GM12865 (cell line): ENCODE measurements around the gene CCDC198.

Source experiments
- DNase-seq: peaks from one replicate; pipeline ENCODE4 v3.0.0; 2010; ENCODE audit warnings: low read depth
- H3K4me3 ChIP-seq: 2 replicates; pipeline ENCODE4 v1.5.1; 2011; ENCODE audit warnings: mild to moderate bottlenecking, low read depth, low read length, control low read depth
- TF ChIP-seq, protein P1 (sequence below): IDR thresholded peaks from 2 replicates; pipeline ENCODE4 v1.5.1; 2011; ENCODE audit warnings: low read length, control low read depth, low read depth, inconsistent platforms; ENCODE audit not compliant: insufficient read depth; ENCODE audit errors: missing control alignments

The CCDC198 gene, protein sequence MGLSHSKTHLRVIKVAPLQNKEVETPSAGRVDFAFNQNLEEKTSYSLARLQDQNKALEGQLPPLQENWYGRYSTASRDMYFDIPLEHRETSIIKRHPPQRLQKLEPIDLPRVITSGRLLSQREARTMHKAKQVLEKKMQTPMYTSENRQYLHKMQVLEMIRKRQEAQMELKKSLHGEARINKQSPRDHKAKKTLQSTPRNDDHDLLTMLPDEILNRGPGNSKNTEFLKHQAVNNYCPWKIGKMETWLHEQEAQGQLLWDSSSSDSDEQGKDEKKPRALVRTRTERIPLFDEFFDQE

DNA sequence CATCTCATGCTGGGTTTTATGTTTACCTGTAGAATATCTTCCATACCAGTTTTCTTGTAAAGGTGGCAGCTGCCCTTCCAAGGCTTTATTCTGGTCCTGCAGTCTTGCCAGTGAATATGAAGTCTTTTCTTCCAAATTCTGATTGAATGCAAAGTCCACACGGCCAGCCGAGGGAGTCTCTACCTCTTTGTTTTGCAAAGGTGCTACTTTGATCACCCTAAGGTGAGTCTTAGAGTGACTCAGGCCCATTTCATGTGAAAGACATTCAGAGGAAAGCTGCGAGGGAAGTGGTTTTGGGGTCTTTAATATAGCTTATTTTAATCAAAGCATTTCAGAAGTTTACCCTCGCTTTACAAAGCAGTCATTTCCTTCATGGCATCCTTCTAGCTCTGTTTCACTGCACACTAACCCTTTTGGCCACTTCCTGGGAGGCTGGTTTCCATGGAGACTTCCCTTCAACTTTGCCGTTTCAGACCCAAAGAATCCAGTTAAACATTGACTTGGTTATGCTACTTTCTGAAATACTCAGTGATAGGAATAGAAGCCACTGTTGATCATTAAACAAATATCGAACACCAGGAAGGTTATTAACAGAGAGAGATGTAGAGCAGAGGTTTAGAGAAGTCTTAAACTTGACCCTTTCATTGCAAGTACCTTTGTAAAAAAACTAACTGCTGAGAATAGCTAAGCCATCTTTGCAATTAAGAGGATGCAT lies at the start of gene CCDC198:
Gene CCDC198, minus strand, starts transcription at position 391 of the 715 bp plus-strand sequence. Its CDS starts 142 bp downstream, at position 249.
- no peak for DNase-seq
- H3K4me3 ChIP-seq: no peak within 1 kb of the TSS
- TF ChIP-seq, protein P1, sequence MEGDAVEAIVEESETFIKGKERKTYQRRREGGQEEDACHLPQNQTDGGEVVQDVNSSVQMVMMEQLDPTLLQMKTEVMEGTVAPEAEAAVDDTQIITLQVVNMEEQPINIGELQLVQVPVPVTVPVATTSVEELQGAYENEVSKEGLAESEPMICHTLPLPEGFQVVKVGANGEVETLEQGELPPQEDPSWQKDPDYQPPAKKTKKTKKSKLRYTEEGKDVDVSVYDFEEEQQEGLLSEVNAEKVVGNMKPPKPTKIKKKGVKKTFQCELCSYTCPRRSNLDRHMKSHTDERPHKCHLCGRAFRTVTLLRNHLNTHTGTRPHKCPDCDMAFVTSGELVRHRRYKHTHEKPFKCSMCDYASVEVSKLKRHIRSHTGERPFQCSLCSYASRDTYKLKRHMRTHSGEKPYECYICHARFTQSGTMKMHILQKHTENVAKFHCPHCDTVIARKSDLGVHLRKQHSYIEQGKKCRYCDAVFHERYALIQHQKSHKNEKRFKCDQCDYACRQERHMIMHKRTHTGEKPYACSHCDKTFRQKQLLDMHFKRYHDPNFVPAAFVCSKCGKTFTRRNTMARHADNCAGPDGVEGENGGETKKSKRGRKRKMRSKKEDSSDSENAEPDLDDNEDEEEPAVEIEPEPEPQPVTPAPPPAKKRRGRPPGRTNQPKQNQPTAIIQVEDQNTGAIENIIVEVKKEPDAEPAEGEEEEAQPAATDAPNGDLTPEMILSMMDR: no peak

DNA sequence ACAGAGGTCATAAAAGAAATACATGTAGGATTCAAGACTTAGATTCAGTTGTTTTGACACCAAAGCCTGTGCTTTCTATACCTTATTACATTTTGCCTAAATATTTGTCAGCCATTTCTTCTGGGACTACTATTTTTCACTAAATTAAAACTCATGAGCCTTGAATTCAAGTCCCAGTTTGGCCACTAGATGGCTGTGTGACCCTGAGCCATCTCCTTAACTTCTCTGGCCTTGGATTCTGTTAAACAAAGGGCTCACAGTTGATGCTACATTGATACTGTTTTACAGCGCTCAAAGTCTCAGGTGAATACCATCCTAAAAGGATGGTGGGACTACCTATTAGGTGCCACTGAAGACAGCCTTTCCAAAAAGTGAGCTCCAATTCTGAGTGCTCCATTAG lies 39.6 kb upstream of the CCDC198 start:
- DNase-seq: peak; percentile 44
- no peak overlapping the region for H3K4me3 ChIP-seq
- TF ChIP-seq, protein P1: peak; percentile 49

DNA sequence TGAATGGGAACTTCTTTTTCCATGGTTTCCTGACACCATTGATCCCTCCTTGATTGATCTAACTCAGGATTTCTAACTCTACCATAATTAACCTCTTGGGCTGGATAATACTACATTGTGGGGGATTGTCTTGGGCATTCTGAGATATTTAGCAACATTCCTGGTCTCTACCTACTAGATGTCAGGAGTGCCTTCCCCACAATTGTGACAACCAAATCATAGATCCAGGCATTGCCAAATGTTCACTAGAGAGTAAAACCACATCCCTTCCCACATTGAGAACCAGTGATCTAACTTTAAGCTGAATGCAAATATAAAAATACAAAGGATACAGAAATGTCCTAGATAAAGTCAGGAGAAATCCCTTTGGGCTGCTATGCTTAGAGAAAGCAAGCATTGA lies 36.9 kb upstream of the CCDC198 start:
- H3K4me3 ChIP-seq: no peak overlapping the region
- no peak for DNase-seq
- TF ChIP-seq, protein P1: no peak

DNA sequence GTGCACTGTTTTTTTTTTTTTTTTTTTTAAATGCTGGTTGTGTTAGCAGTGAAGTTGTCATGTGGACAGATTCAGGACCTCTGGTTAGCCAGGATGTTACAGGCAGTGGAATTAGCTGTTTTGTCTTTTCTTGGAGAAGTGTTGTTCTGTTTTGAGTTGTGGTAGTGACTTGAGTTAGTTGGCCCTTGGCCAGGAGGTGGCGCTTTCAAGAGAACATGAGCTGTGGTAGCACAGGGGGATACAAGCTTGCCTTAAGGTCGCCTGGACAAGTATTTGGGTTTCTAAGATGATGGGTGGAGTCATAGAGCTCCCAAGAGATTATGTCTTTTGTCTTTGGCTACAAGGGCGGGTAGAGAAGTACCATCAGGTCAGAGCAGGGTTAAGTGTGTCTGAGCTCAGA lies 33.3 kb upstream of the CCDC198 start:
- peak; percentile 21 for DNase-seq
- TF ChIP-seq, protein P1: peak; percentile 5
- H3K4me3 ChIP-seq: no peak overlapping the region

DNA sequence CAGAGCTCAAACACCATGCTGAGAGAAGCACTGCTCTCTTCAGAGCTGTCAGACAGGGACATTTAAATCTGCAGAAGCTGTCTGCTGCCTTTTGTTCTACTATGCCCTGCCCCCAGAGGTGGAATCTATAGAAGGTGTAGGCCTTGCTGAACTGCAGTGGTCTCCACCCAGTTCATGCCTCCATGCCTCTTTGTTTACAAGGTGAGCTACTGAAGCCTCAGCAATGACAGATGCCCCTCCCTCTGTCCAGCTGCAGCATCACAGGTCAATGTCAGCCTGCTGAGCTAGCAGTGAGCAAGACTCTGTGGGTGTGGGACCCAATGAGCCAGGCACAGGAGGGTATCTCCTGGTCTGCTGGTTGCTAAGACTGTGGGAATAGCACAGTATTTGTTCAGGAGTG lies 25.4 kb upstream of the CCDC198 start:
- H3K4me3 ChIP-seq: no peak overlapping the region
- no peak for DNase-seq
- TF ChIP-seq, protein P1: no peak

DNA sequence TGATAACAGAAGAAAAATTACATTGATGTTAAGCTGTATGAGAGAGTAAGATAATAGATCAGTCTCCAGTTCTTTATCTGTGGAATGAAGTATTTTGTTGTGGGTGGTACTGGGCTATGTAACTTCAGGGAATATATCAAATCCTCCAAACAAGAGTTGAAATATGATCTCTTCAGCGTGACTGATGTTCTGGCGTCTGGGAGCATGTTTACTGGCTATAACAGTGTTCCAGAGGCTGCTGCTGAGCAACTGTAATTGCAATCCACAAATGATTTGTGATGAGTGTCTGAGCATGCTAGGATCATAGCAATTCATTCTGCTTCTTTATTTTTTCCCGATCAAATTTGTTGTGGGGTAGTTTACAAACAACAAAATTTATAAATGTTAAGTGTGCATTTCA lies 18.6 kb upstream of the CCDC198 start:
- TF ChIP-seq, protein P1: no peak
- no peak for DNase-seq
- no peak overlapping the region for H3K4me3 ChIP-seq
